GM23338 (cell line): ENCODE data around the gene RNF5. TPM values are rescaled to one million over a fixed set of nuclear protein-coding genes. Genes with fewer than 3 reads are reported as not detected.

ENCODE experiments used
- ATAC-seq: fragments of 200-7000 bp; cut with Tn5 transposase; 3 replicates; pipeline ENCODE4 v1.9.1; 2020
- DNase-seq: peaks from one replicate; pipeline ENCODE4 v3.0.0-alpha.2; 2015; ENCODE audit warnings: low spot score
- H2AFZ ChIP-seq: fragments of 200-600 bp; sonication (generic); 2 replicates; pipeline ENCODE4 v1.8.0; 2016; ENCODE audit warnings: antibody characterized with exemption, mild to moderate bottlenecking, moderate library complexity
- H3F3A ChIP-seq: fragments of 200-600 bp; sonication (generic); replicated peaks from 2 replicates; pipeline ENCODE4 v1.8.0; 2017; ENCODE audit warnings: antibody characterized with exemption, mixed run types, low read depth
- H3K27ac ChIP-seq: fragments of 200-600 bp; sonication (generic); 2 replicates; pipeline ENCODE4 v1.6.1; 2016; ENCODE audit warnings: low read depth
- H3K27me3 ChIP-seq: fragments of 200-600 bp; sonication (generic); 2 replicates; pipeline ENCODE4 v1.8.0; 2016; ENCODE audit warnings: mild to moderate bottlenecking, mixed run types, moderate library complexity; ENCODE audit not compliant: insufficient read depth
- H3K36me3 ChIP-seq: fragments of 200-600 bp; sonication (generic); 2 replicates; pipeline ENCODE4 v1.8.0; 2016; ENCODE audit warnings: mild to moderate bottlenecking; ENCODE audit not compliant: insufficient read depth
- H3K4me1 ChIP-seq: fragments of 200-600 bp; sonication (generic); 2 replicates; pipeline ENCODE4 v1.8.0; 2016; ENCODE audit warnings: mild to moderate bottlenecking, moderate library complexity; ENCODE audit not compliant: insufficient read depth
- H3K4me2 ChIP-seq: fragments of 200-600 bp; sonication (generic); 2 replicates; pipeline ENCODE4 v1.7.1; 2017; ENCODE audit warnings: mixed run types
- H3K4me3 ChIP-seq: fragments of 200-600 bp; sonication (generic); 2 replicates; pipeline ENCODE4 v1.6.1; 2016; ENCODE audit warnings: mixed run types
- H3K79me2 ChIP-seq: fragments of 200-600 bp; sonication (generic); replicated peaks from 2 replicates; pipeline ENCODE4 v1.8.0; 2017; ENCODE audit warnings: mild to moderate bottlenecking; ENCODE audit not compliant: insufficient read depth
- H3K9me2 ChIP-seq: fragments of 200-600 bp; sonication (generic); 2 replicates; pipeline ENCODE4 v1.8.0; 2017; ENCODE audit not compliant: insufficient read depth
- H4K20me1 ChIP-seq: fragments of 200-600 bp; sonication (generic); replicated peaks from 2 replicates; pipeline ENCODE4 v1.8.0; 2017; ENCODE audit warnings: mild to moderate bottlenecking; ENCODE audit not compliant: insufficient read depth
- H3K27ac Mint-ChIP-seq: 2 replicates; pipeline ENCODE4 v1.8.0; 2020; ENCODE audit warnings: inconsistent platforms, mild to moderate bottlenecking, moderate library complexity, mixed read lengths
- H3K27me3 Mint-ChIP-seq: 3 replicates; pipeline ENCODE4 v1.8.0; 2022; ENCODE audit warnings: low read depth, mild to moderate bottlenecking, moderate library complexity, mixed read lengths, inconsistent platforms; ENCODE audit not compliant: insufficient read depth, poor library complexity
- H3K36me3 Mint-ChIP-seq: 3 replicates; pipeline ENCODE4 v1.8.0; 2021; ENCODE audit warnings: low read depth, mild to moderate bottlenecking, inconsistent platforms, moderate library complexity, mixed read lengths
- H3K4me1 Mint-ChIP-seq: 3 replicates; pipeline ENCODE4 v1.8.0; 2020; ENCODE audit warnings: mild to moderate bottlenecking, inconsistent platforms, mixed read lengths
- H3K4me3 Mint-ChIP-seq: 3 replicates; pipeline ENCODE4 v1.8.0; 2021; ENCODE audit warnings: moderate library complexity, mild to moderate bottlenecking, inconsistent platforms, mixed read lengths
- H3K9me3 Mint-ChIP-seq: 3 replicates; pipeline ENCODE4 v1.8.0; 2020; ENCODE audit warnings: moderate library complexity, mild to moderate bottlenecking, inconsistent platforms, mixed read lengths
- CREB1 ChIP-seq: fragments of 250-450 bp; sonication (Bioruptor Pico); IDR thresholded peaks from 2 replicates; pipeline ENCODE4 v1.5.0; 2020; ENCODE audit warnings: low read depth, mild to moderate bottlenecking, moderate library complexity
- EZH2 ChIP-seq: fragments of 200-600 bp; sonication (generic); IDR thresholded peaks from one replicate; pipeline ENCODE4 v1.8.0; 2017; ENCODE audit warnings: antibody characterized with exemption, mild to moderate bottlenecking, low read depth; ENCODE audit not compliant: unreplicated experiment
- EZH2phosphoT487 ChIP-seq: fragments of 200-600 bp; sonication (generic); IDR thresholded peaks from one replicate; pipeline ENCODE4 v1.8.1; 2018; ENCODE audit warnings: antibody characterized with exemption; ENCODE audit not compliant: unreplicated experiment
- NANOG ChIP-seq: IDR thresholded peaks from 2 replicates; pipeline ENCODE4 v1.6.1; 2016; ENCODE audit warnings: antibody characterized with exemption, borderline replicate concordance
- POLR2AphosphoS5 ChIP-seq: IDR thresholded peaks from 2 replicates; pipeline ENCODE4 v1.6.1; 2016; ENCODE audit warnings: antibody characterized with exemption, low read depth
- ZNF114 ChIP-seq: fragments of 250-450 bp; sonication (Bioruptor Pico); IDR thresholded peaks from 2 replicates; pipeline ENCODE4 v1.5.0; 2020; ENCODE audit warnings: mild to moderate bottlenecking, moderate library complexity
- ZNF331 ChIP-seq: fragments of 250-450 bp; sonication (Bioruptor Pico); IDR thresholded peaks from 2 replicates; pipeline ENCODE4 v1.5.0; 2020; ENCODE audit warnings: low read depth, mild to moderate bottlenecking, moderate library complexity
- polyA plus RNA-seq: library from polyadenylated mRNA; unstranded; fragments of >200 nt; fragmentation: Nextera tagmentation; extraction: Ambion mirVana; gene quantifications from 2 replicates; pipeline ENCODE4 v1.2.1, GENCODE V29; 2016
- total RNA-seq: library from RNA; depleted of rRNA; stranded (reverse); fragments of >200 nt; shearing (Covaris generic); gene quantifications from 2 replicates; pipeline ENCODE4 v1.2.3, GENCODE V29; 2014
- TF ChIP-seq, protein P1 (sequence below): IDR thresholded peaks from 2 replicates; pipeline ENCODE4 v1.6.1; 2016; ENCODE audit warnings: antibody characterized with exemption
- TF ChIP-seq, protein P2 (sequence below), 2 experiments: fragments of 200-600 bp in 1 of 2; sonication (generic) in 1 of 2; conservative IDR thresholded peaks; 2 replicates each; pipeline versions ENCODE4 v1.5.1 to v1.6.1; 2016 to 2017; ENCODE audit warnings: antibody characterized with exemption in 2 of 2, low read depth in 2 of 2, mild to moderate bottlenecking in 2 of 2, moderate library complexity in 1 of 2
- TF ChIP-seq, protein P3 (sequence below): IDR thresholded peaks from one replicate; pipeline ENCODE4 v1.6.1; 2018; ENCODE audit warnings: antibody characterized with exemption; ENCODE audit not compliant: unreplicated experiment

Gene RNF5
- total and polyA plus RNA-seq, 2 experiments from 2014 or later, result 119 to 164 TPM

DNA sequence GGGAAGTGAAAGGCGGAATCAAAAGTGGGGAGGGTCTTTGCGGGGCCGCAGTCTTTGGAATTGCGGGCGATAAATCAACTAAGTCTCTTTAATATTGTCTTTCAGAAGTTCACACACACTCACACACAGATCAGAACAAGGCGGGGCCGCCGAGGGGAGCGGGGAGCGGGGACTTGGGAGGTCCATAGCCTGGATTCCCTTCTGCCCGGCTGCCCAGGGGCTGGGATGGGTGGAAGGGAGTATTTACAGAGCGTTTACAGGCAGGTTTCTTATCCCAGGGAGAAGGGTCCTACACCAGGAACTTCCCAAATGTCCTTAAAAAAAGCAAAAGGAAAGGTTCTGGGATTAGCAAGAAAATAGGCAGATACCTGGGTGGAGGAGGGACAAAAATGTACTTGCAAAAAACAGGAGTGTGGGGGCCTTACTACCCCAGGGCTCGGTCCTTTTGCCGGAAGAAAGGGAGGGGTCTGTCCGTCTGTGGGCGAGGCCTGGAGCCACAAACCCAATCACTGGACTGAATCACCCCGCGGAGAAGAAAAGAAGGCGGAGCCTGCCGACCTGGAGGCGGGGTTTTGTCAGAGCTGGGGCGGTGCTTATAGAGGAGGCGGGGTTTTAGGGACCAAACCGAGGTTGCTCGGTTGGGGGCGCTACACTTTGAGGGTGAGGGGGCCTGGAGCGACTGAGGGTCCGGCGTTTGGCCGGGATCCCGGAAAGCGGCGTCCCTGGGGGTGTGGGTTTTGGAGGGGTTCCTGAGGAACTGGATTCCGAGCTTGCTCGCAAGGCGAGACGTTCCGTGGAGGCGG, 29.7 kb upstream of the RNF5 start:
- peak; percentile 61 for ATAC-seq
- DNase-seq, result peak; percentile 96
- Histone ChIP-seq H3K36me3 (no peaks in the 10 kb centered on the region), H3K79me2 (no peaks in the 10 kb centered on the region), H3K4me3 (peak overlapping the region; percentile 100), H2AFZ (peak overlapping the region; percentile 92), H3F3A (peaks cover 9% of the 10 kb centered on the region), H3K9me2 (no peaks in the 10 kb centered on the region; the same call in 1 of the 2 replicates), H3K4me2 (peak overlapping the region; percentile 97), H3K27me3 (peaks cover 44% of the 10 kb centered on the region), H3K4me1 (peaks cover 41% of the 10 kb centered on the region), H3K27ac (peak overlapping the region; percentile 36; the same call in 1 of the 2 replicates), H4K20me1 (0 out of 2 replicates have a peak, but pooled peaks cover 5% of the 10 kb centered on the region)
- H3K4me1 Mint-ChIP-seq, result peaks cover 57% of the 10 kb centered on the region
- H3K27ac Mint-ChIP-seq, result peak overlapping the region; percentile 48
- peak overlapping the region; percentile 92 for H3K4me3 Mint-ChIP-seq
- H3K27me3 Mint-ChIP-seq, result peaks cover 39% of the 10 kb centered on the region
- no peaks in the 10 kb centered on the region; the same call in 2 of the 3 replicates for H3K9me3 Mint-ChIP-seq
- no peak for TF ChIP-seq EZH2phosphoT487
- peak; percentile 35 for TF ChIP-seq EZH2
- no peak for TF ChIP-seq ZNF114 (CRISPR knock-in tag)
- TF ChIP-seq, protein P1, sequence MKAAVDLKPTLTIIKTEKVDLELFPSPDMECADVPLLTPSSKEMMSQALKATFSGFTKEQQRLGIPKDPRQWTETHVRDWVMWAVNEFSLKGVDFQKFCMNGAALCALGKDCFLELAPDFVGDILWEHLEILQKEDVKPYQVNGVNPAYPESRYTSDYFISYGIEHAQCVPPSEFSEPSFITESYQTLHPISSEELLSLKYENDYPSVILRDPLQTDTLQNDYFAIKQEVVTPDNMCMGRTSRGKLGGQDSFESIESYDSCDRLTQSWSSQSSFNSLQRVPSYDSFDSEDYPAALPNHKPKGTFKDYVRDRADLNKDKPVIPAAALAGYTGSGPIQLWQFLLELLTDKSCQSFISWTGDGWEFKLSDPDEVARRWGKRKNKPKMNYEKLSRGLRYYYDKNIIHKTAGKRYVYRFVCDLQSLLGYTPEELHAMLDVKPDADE, result 0 out of 2 replicates have a peak, but pooled peaks have one; percentile 21
- TF ChIP-seq, protein P2, sequence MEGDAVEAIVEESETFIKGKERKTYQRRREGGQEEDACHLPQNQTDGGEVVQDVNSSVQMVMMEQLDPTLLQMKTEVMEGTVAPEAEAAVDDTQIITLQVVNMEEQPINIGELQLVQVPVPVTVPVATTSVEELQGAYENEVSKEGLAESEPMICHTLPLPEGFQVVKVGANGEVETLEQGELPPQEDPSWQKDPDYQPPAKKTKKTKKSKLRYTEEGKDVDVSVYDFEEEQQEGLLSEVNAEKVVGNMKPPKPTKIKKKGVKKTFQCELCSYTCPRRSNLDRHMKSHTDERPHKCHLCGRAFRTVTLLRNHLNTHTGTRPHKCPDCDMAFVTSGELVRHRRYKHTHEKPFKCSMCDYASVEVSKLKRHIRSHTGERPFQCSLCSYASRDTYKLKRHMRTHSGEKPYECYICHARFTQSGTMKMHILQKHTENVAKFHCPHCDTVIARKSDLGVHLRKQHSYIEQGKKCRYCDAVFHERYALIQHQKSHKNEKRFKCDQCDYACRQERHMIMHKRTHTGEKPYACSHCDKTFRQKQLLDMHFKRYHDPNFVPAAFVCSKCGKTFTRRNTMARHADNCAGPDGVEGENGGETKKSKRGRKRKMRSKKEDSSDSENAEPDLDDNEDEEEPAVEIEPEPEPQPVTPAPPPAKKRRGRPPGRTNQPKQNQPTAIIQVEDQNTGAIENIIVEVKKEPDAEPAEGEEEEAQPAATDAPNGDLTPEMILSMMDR (conservative IDR thresholded peaks at IDR 0.05; ENCODE audit: low read depth in 2 of 2), result peak; percentile 71
- TF ChIP-seq POLR2AphosphoS5, result peak; percentile 61
- no peak for TF ChIP-seq NANOG
- no peak for TF ChIP-seq CREB1 (CRISPR knock-in tag)
- TF ChIP-seq ZNF331 (CRISPR knock-in tag), result no peak
- TF ChIP-seq, protein P3, sequence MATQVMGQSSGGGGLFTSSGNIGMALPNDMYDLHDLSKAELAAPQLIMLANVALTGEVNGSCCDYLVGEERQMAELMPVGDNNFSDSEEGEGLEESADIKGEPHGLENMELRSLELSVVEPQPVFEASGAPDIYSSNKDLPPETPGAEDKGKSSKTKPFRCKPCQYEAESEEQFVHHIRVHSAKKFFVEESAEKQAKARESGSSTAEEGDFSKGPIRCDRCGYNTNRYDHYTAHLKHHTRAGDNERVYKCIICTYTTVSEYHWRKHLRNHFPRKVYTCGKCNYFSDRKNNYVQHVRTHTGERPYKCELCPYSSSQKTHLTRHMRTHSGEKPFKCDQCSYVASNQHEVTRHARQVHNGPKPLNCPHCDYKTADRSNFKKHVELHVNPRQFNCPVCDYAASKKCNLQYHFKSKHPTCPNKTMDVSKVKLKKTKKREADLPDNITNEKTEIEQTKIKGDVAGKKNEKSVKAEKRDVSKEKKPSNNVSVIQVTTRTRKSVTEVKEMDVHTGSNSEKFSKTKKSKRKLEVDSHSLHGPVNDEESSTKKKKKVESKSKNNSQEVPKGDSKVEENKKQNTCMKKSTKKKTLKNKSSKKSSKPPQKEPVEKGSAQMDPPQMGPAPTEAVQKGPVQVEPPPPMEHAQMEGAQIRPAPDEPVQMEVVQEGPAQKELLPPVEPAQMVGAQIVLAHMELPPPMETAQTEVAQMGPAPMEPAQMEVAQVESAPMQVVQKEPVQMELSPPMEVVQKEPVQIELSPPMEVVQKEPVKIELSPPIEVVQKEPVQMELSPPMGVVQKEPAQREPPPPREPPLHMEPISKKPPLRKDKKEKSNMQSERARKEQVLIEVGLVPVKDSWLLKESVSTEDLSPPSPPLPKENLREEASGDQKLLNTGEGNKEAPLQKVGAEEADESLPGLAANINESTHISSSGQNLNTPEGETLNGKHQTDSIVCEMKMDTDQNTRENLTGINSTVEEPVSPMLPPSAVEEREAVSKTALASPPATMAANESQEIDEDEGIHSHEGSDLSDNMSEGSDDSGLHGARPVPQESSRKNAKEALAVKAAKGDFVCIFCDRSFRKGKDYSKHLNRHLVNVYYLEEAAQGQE, result no peak
- H3K36me3 Mint-ChIP-seq, result no peaks in the 10 kb centered on the region
